NCI-H2171 treated with DMSO at 0.1 percent for 48 hours (cell line): ENCODE data around the gene DENND10.
"Not testable (repeated sequence)": the region's sequence is repeated elsewhere in the genome, so short reads cannot be mapped to it uniquely, and the experiment has no call there.

Source experiments
- DNase-seq: peaks from one replicate; lab custom pipeline; 2025; lab: John Stamatoyannopoulos, UW

The DENND10 gene, protein sequence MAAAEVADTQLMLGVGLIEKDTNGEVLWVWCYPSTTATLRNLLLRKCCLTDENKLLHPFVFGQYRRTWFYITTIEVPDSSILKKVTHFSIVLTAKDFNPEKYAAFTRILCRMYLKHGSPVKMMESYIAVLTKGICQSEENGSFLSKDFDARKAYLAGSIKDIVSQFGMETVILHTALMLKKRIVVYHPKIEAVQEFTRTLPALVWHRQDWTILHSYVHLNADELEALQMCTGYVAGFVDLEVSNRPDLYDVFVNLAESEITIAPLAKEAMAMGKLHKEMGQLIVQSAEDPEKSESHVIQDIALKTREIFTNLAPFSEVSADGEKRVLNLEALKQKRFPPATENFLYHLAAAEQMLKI

DNA sequence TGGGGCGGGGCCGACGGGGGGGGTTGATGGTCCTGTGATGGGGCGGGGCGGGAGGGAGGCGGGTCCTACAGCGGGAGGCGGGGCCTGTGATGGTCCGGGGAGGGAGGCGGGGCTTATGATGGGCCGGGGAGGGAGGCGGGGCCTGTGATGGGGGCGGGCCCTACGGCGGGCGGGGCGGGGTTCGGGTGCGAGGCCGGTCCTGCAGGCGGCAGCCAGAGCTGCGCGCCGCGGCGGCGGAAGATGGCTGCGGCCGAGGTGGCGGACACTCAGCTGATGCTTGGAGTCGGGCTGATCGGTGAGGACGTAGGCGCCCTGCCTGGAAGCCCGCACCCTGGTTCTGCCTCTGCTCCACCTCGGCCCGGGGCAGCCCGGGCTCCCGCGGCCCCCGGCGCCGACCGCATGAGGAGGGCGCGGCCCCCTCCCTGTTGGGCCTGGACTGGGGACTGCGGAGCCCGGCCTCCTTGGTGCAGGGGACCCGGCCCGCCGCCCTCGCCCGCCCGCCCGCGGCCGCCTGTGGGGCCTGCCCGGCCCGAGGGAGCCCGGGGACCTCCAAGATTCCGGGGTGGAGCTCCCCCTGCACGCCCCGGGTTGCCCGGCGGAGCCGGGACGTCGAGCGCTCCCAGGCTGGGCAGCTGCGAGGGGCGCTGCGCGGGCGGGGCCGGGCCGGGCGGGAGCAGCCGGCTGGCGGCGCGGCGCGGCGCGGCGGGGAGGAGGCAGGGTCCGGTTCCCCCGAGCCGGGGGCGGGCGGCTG, at the start of gene DENND10:
DENND10 (plus strand) TSS at position 211 of the 751 bp plus-strand sequence; CDS start at position 241, 30 bp downstream.
- peak; percentile 39 for DNase-seq

GRCh38 chr10:119055472-119055871, 48.4 kb upstream of the DENND10 start:
- DNase-seq: no peak

- DNase-seq: no peak
Observed at GRCh38 chr10:119058010-119058409, 45.9 kb upstream of the DENND10 start.

DNA sequence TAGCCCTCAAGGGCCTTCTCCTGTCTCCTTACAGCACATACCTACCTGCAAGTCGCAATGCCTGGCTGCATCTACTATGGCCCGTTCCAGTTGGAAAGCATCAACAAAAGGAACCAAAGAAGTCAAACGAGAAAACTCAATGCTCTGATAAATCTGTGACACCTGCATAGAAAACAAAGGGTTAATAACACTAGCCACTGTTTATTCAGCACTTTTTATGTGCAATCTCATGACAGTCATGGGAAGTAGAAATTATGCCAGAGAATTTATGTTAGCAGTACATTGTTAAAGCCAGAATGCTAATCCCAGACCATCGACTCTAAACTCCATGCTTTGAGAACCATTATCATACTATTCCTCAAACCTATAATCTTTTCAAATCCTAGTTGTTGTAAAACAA, 44.4 kb upstream of the DENND10 start:
- DNase-seq: no peak

DNA sequence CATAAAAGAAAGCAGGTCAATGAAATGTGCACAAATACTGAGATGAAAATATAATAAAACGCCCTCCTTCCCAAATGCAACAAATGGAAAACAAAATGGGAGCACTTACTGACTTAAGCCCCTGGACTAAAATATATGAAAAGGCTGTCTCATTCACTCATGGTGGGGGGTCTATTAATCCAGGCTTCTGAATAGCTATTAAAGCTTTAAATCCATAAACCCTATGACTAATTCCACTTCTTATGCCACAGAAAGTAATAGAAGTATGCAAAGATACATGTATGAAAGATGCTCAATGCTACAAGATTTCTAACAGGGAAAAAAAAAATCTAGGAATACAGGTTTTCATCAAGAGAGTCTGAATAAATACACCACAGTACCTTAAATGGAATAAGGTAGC, 43.8 kb upstream of the DENND10 start:
- DNase-seq: no peak

DNA sequence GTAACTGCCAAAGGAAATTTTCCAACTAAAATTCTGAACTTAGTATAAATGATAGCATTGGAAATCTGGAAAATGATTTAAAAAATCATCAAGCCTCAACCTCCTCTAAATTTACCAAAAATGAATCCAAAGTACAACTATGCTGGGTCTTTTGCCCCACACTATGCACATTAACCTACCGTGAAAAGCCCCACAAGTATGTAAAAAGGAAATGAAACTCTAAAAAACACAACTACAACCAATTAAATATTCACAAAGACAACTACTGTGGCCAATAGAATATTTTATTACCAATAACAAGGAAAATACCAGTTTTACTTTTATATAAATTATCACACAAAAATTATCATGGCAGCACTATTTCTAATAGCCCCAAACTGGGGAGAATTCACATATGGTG, 42.6 kb upstream of the DENND10 start:
- no peak for DNase-seq

DNA sequence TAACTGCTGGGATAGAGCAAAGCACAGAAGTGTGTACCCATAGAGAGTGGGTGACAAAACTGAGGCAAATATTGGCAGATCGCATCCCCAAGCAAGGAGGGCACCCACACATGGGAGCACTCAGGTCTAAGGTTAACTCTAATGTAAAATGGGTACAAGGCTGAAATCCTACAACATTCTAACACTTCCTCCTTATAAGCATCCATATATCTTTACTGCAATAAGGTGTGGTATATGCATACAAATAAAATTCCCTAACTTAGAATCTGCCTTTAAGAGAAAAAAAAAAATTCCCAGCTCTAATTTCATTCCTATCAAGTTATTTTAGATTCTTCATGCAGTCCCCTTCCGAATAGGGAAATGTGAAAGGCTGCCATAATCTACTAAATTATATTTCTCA, 42.0 kb upstream of the DENND10 start:
- no peak for DNase-seq

DNA sequence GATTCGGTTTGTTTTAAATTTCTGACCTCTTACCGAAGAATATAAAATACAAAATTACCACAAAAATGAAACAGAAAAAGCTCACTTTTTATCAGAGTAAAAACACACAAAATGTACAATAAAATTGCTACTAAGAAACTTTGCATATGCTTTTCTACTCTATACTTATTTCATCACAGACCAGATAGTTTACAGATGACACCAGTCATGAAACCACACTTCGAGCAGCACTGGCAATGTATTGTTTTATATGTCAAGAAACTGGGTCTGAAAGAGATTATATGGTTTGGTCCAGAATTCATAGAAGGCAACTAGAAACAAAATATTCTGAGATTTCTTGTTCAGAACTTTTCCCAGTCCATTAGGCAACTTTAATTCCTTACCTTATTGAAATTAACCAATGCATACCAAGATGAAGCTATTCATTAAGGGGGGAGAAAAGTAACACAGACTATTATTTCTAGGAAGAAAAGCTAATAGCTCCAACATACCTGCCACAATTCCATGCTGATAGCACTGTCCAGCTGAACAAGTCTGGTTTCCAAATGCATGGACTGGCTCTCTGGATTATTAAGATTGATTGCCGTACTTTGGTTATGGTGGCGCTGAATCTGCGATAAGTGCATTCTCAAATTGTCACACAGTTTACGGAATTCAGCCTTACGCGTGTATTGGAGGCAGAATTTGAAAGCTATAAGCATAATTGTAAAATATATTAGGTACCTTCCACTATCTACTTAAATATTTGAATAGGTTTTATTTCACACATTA, 33.3 kb upstream of the DENND10 start:
- no peak for DNase-seq

DNA sequence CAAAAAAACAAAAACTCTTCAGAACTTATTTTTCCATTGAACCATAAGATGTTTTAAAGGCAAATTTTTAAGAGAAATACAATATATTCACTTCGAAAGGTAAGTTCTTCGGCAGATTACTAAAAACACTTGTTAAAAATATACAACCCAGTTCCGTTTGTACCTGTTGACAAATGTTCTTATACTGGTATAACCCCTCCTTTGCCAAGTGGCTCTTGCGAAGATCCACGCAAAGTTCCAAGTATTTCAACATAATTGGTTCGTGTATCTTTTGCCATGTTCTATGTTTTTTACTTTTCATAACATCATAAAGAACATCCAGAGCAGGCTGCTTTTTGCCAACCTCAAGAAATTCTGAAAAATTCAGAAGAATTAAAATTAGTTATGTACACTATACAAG, 30.3 kb upstream of the DENND10 start:
- no peak for DNase-seq

DNA sequence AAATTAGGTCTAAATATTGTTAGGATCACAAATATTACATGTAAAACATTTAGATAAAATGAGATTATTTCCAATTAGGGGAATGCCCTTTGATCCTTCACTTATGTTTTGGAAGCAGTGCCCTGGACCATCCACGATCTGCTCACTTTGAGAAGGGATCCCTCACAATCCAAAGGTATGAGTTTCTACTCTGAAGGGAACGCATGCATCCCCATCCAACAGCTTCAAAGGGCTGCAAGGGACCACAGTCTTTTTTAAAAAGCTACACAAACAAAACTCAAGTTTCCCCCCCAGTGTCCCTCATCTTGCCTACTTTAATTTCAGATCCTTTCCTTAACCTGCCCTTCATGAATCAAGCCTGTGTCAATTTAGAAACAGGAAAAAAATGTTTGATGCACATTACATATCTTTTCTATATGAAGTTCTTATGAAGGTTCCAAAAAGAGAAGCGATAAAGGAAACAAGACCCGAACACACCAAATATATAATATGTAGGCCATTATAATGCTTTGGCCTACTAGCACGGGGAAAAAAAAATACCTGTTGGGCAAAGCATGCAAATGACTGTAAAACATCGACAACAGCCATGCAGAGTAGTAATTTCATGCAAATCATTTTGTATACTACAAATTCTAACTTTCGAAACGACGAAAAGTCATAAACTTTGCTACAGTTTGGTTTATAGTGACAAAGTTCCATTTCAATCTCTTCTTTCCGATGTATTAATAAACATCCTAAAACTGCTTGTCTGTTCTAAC, 25.3 kb upstream of the DENND10 start:
- no peak for DNase-seq

GRCh38 chr10:119079599-119080520, 24.1 kb upstream of the DENND10 start:
- DNase-seq: peak; percentile 50

DNA sequence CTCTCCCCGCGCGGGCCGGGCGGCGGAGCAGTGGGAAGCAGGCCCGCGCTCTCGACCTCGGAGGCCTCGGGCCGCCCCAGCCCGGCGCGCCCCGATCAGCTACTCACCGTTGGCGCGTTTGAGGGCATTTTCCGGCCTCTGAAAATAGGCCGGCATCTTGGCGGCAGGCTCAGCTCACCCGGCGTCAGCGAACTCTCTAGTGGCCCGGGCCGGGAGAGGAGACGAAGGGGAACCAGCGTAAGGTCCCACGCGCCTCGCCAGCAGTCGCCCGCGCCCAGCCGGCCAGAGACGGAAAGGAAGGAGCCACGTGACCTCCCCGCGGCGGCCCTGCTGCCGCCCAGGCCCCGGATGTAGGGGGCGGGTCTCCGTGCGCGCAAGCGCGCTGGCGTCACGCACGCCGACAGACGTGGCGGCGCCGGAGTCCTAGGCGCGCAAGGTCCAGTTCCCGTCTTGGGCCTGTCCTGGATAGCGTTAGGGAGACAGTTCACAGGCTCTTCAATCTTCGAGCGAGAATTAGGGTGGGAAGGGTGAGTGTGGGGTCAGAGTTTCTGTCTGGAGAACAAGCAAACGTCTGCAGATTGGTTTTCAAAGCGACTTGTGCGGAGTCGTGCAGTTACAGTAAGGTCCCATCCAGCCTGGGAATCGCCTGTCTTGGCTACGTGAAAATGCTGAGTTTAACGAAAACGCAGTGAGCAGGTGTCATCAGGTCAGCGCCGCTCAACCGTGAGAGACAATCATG, 23.2 kb upstream of the DENND10 start, which contains the start of gene EIF3A:
EIF3A (minus strand) TSS at position 297 of the 739 bp plus-strand sequence; CDS start at position 156, 141 bp downstream.
- peak; percentile 70 for DNase-seq

DNA sequence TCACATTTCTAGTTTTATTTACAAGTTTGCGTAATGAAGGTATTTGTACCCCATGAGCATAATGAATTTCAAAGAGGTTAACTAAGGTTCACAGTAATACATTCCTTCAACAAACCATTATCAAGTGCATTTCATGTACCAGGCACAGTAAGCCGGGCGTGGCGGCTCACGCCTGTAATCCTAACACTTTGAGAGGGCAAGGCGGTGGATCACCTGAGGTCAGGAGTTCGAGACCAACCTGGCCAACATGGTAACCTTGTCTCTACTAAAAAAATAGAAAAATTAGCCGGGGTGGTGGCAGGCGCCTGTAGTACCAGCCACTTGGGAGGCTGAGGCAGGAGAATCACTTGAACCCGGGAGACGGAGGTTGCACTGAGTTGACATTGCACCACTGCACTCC, 19.0 kb upstream of the DENND10 start:
- DNase-seq: no peak

GRCh38 chr10:119087271-119087882, 16.5 kb upstream of the DENND10 start:
- no peak for DNase-seq

DNA sequence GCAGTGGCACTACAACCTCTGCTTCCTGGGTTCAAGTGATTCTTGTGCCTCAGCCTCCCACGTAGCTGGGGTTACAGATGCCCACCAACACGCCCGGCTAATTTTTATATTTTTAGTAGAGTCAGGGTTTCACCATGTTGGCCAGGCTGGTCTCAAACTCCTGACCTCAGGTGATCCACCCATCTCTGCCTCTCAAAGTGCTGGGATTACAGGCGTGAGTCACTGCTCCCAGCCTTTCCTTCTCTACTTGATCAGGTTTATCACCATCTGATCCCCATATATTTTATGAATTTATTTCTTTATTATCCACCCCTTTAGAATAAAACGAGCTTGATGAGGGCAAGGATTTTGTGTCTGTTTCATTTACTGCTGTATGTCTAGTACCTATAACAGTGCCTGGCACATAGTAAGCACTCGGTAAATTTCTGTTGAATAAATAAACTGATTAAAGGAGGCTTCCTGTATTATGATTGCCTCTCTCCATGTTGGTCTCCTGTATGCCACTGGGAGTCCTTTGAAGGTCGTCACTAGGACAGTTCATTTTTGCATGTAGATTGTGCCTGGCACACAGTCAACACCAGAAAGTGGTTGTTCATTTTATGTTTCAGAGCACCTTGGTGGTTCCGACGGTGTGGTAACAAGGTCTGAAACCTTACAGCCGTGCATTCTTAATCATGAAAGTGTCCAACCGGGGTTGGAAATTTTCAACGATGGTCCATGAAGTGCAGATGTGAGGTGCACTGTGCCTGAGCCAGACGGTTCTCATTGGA, 13.7 kb upstream of the DENND10 start:
- DNase-seq: no peak

GRCh38 chr10:119090968-119091367, 12.9 kb upstream of the DENND10 start:
- no peak for DNase-seq

DNA sequence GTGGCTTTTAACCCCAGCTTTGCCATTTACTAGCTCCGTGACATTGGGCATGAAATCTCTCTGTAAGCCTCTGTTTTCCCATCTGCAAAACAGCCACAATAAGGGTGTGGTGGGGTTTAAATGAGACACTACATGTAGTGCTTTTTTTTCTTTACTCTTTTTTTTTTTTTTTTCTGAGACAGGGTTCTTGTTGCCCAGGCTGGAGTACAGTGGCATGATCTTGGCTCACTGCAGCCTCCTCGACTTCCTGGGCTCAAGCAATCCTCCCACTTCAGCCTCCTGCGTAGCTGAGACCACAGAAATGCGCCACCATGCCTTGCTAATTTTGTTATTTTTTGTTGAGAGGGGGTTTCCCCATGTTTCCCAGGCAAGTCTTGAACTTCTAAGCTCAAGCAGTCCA, 8.3 kb upstream of the DENND10 start:
- no peak for DNase-seq

GRCh38 chr10:119096641-119097415, 7.1 kb upstream of the DENND10 start:
- not testable (repeated sequence) for DNase-seq
